ENCODE results near the gene EPC2. TPM values are rescaled to one million over a fixed set of nuclear protein-coding genes. Genes with fewer than 3 reads are reported as not detected.

EPC2 gene
- total RNA-seq, 1 experiment from 2014 or later, result 20.3 TPM

DNA sequence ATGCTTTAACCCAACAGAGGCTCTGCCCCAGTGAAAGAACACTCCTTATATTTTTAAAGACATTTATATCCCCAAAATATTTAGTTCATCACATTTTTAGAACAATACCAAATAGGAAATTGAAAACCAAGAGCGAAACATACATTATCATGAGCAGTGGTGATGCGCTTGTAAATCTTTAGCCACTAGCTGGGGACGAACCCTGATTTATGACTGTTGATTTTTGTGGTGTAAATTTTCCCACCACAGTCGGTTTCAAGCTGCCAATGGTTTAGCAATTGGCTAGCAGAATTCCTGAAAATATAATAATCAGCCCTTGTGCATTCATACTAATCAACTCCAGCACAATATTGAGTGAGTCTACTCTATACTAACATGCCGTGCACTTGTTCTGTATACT lies 27.3 kb upstream of the EPC2 start:
- no peaks in the 10 kb centered on the region for H3K9me3 Mint-ChIP-seq
- POLR2A ChIA-PET, result no interaction called here
- H3K4me3 Mint-ChIP-seq, result no peak overlapping the region
- ATAC-seq, result no peak
- H3K36me3 Mint-ChIP-seq, result no peaks in the 10 kb centered on the region
- H3K4me1 Mint-ChIP-seq, result peaks cover 34% of the 10 kb centered on the region
- CTCF ChIA-PET, result interaction anchor here (1.0 kb wide), 1 partner anchor 108 kb away, joined by 4 read pairs; no protein-coding TSS in a partner anchor
- H3K27me3 Mint-ChIP-seq (ENCODE audit: low read depth), result no peaks in the 10 kb centered on the region
- no peak overlapping the region for H3K27ac Mint-ChIP-seq
- DNase-seq (ENCODE audit: low spot score), result no peak
- no peak for TF ChIP-seq ZNF512 (CRISPR knock-in tag; IDR thresholded peaks at IDR 0.05; ENCODE audit: borderline replicate concordance)
- TF ChIP-seq NFATC4 (CRISPR knock-in tag; IDR thresholded peaks at IDR 0.05), result no peak
- TF ChIP-seq ZNF396 (CRISPR knock-in tag; IDR thresholded peaks at IDR 0.05; ENCODE audit: borderline replicate concordance), result no peak
- TF ChIP-seq, protein P1, sequence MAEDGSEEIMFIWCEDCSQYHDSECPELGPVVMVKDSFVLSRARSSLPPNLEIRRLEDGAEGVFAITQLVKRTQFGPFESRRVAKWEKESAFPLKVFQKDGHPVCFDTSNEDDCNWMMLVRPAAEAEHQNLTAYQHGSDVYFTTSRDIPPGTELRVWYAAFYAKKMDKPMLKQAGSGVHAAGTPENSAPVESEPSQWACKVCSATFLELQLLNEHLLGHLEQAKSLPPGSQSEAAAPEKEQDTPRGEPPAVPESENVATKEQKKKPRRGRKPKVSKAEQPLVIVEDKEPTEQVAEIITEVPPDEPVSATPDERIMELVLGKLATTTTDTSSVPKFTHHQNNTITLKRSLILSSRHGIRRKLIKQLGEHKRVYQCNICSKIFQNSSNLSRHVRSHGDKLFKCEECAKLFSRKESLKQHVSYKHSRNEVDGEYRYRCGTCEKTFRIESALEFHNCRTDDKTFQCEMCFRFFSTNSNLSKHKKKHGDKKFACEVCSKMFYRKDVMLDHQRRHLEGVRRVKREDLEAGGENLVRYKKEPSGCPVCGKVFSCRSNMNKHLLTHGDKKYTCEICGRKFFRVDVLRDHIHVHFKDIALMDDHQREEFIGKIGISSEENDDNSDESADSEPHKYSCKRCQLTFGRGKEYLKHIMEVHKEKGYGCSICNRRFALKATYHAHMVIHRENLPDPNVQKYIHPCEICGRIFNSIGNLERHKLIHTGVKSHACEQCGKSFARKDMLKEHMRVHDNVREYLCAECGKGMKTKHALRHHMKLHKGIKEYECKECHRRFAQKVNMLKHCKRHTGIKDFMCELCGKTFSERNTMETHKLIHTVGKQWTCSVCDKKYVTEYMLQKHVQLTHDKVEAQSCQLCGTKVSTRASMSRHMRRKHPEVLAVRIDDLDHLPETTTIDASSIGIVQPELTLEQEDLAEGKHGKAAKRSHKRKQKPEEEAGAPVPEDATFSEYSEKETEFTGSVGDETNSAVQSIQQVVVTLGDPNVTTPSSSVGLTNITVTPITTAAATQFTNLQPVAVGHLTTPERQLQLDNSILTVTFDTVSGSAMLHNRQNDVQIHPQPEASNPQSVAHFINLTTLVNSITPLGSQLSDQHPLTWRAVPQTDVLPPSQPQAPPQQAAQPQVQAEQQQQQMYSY (CRISPR knock-in tag; IDR thresholded peaks at IDR 0.05), result no peak

DNA sequence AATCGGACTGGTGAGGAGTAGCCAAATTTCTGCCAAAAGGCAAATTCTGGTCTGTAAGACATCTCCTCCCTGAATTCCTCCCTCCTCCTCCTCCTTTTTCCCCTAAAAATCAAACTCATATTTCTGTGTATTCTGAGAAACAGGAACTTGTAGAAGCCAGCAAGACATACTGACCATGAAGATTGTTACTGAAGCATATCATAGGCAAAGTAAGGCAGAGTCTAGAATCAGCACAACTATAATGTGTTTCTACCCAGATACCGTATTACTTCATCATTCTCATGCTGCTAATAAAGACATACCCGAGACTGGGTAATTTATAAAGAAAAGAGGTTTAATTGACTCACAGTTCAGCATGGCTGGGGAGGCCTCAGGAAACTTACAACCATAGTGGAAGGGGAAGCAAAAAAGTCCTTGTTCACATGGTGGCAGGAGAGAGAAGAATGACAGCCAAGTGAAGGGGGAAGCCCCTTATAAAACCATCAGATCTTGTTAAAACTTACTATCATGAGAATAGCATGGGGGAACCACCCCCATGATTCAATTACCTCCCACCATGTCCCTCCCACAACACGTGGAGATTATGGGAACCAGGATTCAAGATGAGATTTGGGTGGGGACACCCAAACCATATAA lies 24.9 kb upstream of the EPC2 start:
- TF ChIP-seq EMX1 (CRISPR knock-in tag; IDR thresholded peaks at IDR 0.05) (no peak), SOX15 (CRISPR knock-in tag; IDR thresholded peaks at IDR 0.05) (no peak), ATF1 (CRISPR knock-in tag; IDR thresholded peaks at IDR 0.05) (no peak), ATF2 (CRISPR knock-in tag; IDR thresholded peaks at IDR 0.05; ENCODE audit: borderline replicate concordance, low read depth) (no peak), FOXK1 (CRISPR knock-in tag; IDR thresholded peaks at IDR 0.05) (no peak), AR (CRISPR knock-in tag; IDR thresholded peaks at IDR 0.05) (no peak), ELF4 (CRISPR knock-in tag; IDR thresholded peaks at IDR 0.05; ENCODE audit: low read depth) (no peak), RELA (CRISPR knock-in tag; IDR thresholded peaks at IDR 0.05; ENCODE audit: borderline replicate concordance) (no peak)
- TF ChIP-seq, protein P2, sequence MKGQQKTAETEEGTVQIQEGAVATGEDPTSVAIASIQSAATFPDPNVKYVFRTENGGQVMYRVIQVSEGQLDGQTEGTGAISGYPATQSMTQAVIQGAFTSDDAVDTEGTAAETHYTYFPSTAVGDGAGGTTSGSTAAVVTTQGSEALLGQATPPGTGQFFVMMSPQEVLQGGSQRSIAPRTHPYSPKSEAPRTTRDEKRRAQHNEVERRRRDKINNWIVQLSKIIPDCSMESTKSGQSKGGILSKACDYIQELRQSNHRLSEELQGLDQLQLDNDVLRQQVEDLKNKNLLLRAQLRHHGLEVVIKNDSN (CRISPR knock-in tag; IDR thresholded peaks at IDR 0.05), result no peak
- TF ChIP-seq, protein P3, sequence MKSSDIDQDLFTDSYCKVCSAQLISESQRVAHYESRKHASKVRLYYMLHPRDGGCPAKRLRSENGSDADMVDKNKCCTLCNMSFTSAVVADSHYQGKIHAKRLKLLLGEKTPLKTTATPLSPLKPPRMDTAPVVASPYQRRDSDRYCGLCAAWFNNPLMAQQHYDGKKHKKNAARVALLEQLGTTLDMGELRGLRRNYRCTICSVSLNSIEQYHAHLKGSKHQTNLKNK (CRISPR knock-in tag; IDR thresholded peaks at IDR 0.05), result no peak
- TF ChIP-seq, protein P4, sequence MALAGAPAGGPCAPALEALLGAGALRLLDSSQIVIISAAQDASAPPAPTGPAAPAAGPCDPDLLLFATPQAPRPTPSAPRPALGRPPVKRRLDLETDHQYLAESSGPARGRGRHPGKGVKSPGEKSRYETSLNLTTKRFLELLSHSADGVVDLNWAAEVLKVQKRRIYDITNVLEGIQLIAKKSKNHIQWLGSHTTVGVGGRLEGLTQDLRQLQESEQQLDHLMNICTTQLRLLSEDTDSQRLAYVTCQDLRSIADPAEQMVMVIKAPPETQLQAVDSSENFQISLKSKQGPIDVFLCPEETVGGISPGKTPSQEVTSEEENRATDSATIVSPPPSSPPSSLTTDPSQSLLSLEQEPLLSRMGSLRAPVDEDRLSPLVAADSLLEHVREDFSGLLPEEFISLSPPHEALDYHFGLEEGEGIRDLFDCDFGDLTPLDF (CRISPR knock-in tag; IDR thresholded peaks at IDR 0.05), result no peak
- ATAC-seq, result no peak
- no peak for DNase-seq (ENCODE audit: low spot score)
- Mint-ChIP-seq H3K36me3 (no peaks in the 10 kb centered on the region), H3K4me3 (no peak overlapping the region), H3K9me3 (no peaks in the 10 kb centered on the region), H3K27me3 (ENCODE audit: low read depth) (no peaks in the 10 kb centered on the region), H3K4me1 (peaks cover 20% of the 10 kb centered on the region), H3K27ac (no peak overlapping the region)
- POLR2A ChIA-PET, result no interaction called here
- CTCF ChIA-PET, result no interaction called here

Measured in WTC11 (cell line).